ENCODE measurements around the gene CREB5.

DNA sequence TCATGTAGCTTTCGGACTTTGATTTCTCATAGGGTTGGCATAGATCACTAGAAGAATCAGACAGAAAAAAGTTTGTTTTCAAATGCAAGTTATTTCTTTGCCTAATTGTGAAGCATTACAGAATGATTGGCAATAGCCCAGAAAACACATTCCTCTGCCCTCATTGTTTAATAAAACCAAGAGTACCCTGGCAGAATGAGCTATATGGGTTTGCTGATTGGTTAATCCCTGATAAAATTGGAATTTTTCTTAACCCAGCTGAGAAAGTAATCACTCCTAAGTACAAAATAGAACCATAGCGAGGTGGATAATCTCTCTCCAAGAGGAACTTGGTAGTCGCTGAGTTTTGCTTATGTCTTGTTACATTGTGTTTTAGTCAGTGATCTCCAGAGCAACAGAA lies 30.9 kb upstream of the CREB5 start:
- TF ChIP-seq POLR2A (IDR thresholded peaks at IDR 0.05) = no peak
- TF ChIP-seq, protein P1, sequence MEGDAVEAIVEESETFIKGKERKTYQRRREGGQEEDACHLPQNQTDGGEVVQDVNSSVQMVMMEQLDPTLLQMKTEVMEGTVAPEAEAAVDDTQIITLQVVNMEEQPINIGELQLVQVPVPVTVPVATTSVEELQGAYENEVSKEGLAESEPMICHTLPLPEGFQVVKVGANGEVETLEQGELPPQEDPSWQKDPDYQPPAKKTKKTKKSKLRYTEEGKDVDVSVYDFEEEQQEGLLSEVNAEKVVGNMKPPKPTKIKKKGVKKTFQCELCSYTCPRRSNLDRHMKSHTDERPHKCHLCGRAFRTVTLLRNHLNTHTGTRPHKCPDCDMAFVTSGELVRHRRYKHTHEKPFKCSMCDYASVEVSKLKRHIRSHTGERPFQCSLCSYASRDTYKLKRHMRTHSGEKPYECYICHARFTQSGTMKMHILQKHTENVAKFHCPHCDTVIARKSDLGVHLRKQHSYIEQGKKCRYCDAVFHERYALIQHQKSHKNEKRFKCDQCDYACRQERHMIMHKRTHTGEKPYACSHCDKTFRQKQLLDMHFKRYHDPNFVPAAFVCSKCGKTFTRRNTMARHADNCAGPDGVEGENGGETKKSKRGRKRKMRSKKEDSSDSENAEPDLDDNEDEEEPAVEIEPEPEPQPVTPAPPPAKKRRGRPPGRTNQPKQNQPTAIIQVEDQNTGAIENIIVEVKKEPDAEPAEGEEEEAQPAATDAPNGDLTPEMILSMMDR (IDR thresholded peaks at IDR 0.05) = no peak
